GM12874 (cell line): ENCODE data around the gene PID1.

Source experiments
- TF ChIP-seq, protein P1 (sequence below): IDR thresholded peaks from 2 replicates; pipeline ENCODE4 v1.5.1; 2011; ENCODE audit warnings: low read depth, mild to moderate bottlenecking, control low read depth, low read length, moderate library complexity; ENCODE audit not compliant: insufficient read depth

The PID1 gene

DNA sequence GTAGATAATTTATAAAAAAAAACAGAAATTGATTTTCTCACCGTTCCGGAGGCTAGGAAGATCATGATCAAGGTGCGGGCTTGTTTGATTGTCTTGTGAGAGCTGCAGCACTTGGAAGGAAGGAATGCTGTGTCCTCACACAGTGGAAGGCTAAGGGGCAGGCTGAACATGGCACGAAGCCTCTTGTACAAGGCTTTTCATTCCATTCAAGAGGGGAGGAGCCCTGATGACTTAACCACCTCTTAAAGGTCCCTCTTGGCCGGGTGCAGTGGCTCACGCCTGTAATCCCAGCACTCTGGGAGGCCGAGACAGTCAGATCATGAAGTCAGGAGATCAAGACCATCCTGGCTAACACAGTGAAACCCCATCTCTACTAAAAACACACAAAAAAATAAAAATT, 39.2 kb downstream of the PID1 start:
- TF ChIP-seq, protein P1, sequence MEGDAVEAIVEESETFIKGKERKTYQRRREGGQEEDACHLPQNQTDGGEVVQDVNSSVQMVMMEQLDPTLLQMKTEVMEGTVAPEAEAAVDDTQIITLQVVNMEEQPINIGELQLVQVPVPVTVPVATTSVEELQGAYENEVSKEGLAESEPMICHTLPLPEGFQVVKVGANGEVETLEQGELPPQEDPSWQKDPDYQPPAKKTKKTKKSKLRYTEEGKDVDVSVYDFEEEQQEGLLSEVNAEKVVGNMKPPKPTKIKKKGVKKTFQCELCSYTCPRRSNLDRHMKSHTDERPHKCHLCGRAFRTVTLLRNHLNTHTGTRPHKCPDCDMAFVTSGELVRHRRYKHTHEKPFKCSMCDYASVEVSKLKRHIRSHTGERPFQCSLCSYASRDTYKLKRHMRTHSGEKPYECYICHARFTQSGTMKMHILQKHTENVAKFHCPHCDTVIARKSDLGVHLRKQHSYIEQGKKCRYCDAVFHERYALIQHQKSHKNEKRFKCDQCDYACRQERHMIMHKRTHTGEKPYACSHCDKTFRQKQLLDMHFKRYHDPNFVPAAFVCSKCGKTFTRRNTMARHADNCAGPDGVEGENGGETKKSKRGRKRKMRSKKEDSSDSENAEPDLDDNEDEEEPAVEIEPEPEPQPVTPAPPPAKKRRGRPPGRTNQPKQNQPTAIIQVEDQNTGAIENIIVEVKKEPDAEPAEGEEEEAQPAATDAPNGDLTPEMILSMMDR = no peak

- TF ChIP-seq, protein P1 = no peak
Observed at GRCh38 chr2:229231328-229231868, 39.7 kb downstream of the PID1 start.

GRCh38 chr2:229230911-229231310, 40.2 kb downstream of the PID1 start:
- TF ChIP-seq, protein P1 = no peak

- TF ChIP-seq, protein P1 = no peak
Observed at GRCh38 chr2:229230256-229230655, 40.8 kb downstream of the PID1 start.

GRCh38 chr2:229226382-229226781, 44.7 kb downstream of the PID1 start:
- TF ChIP-seq, protein P1 = no peak

DNA sequence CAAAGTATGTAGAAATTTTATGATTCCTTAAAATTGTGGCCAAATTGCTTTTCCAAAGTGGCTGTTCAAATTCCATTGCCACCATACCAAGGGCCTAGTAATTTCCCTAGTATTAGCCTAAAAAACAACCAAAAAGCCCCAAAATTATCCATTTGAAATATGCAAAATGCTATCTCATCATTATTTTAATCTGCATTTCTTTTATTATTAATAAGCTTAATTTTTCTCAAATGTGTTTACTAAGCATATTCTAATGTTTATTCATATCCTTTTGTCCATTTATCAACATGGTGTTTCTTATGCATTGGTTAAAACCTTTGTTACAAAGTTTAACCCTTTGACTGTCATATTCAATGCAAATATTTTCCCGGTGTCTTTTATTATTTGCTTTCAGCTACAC, 48.0 kb downstream of the PID1 start:
- TF ChIP-seq, protein P1 = no peak

GRCh38 chr2:229221641-229222040, 49.4 kb downstream of the PID1 start:
- TF ChIP-seq, protein P1 = no peak
